ENCODE results near the gene ZNF736. TPM values are rescaled to one million over a fixed set of nuclear protein-coding genes. Genes with fewer than 3 reads are reported as not detected.

The ZNF736 gene
- total and polyA plus RNA-seq, 2 of the 8 experiments (the other 6 are each of a cell fraction or from before 2014, with no cell fraction given), result not detected

GRCh38 chr7:64307254-64308015, 6.3 kb upstream of the ZNF736 start (continued):
- no peak for TF ChIP-seq RAD21 (IDR thresholded peaks at IDR 0.05 in 1 of 2, conservative IDR thresholded peaks at IDR 0.05 in 1 of 2; ENCODE audit: low read depth in 2 of 2, low read length in 2 of 2)
- no peak for TF ChIP-seq SP1 (IDR thresholded peaks at IDR 0.05; ENCODE audit: low read depth, low read length)
- no peak for TF ChIP-seq CBX5 (IDR thresholded peaks at IDR 0.05; ENCODE audit: low read depth, low read length)
- TF ChIP-seq RBBP5 (IDR thresholded peaks at IDR 0.05; ENCODE audit: borderline replicate concordance, low read depth, low read length), result no peak
- TF ChIP-seq, protein P1, sequence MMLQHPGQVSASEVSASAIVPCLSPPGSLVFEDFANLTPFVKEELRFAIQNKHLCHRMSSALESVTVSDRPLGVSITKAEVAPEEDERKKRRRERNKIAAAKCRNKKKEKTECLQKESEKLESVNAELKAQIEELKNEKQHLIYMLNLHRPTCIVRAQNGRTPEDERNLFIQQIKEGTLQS (IDR thresholded peaks at IDR 0.05; ENCODE audit: insufficient read depth, low read depth, low read length), result no peak

All from H1 (cell line).